NCI-H510A (cell line): ENCODE data around the gene ZNF708.
"Not testable (repeated sequence)": the region's sequence is repeated elsewhere in the genome, so short reads cannot be mapped to it uniquely, and the experiment has no call there.

Experiments
- DNase-seq: peaks from one replicate; lab custom pipeline; 2025; lab: John Stamatoyannopoulos, UW

ZNF708 gene

GRCh38 chr19:21328885-21329605, at the start of gene ZNF708:
Gene ZNF708, minus strand, starts transcription at chr19:21329410. Its CDS starts 198 bp downstream, at chr19:21329212.
- peak; percentile 89 for DNase-seq

- DNase-seq = no peak
These were observed 33.1 kb upstream of the ZNF708 start for GRCh38 chr19:21362291-21362690.

GRCh38 chr19:21358768-21359451, 29.7 kb upstream of the ZNF708 start, which contains the start of gene ZNF738:
Gene ZNF738, plus strand, starts transcription at chr19:21359000. Its CDS starts 141 bp downstream, at chr19:21359141.
- DNase-seq = peak; percentile 93

- no peak for DNase-seq
These were observed 23.6 kb upstream of the ZNF708 start for GRCh38 chr19:21352830-21353229.

- DNase-seq = not testable (repeated sequence)
These were observed 15.6 kb upstream of the ZNF708 start for GRCh38 chr19:21344841-21345240.

GRCh38 chr19:21335721-21336120, 6.5 kb upstream of the ZNF708 start:
- no peak for DNase-seq

GRCh38 chr19:21328406-21328805, 804 bp downstream of the ZNF708 start:
- DNase-seq = no peak

GRCh38 chr19:21326169-21326568, 3.0 kb downstream of the ZNF708 start:
- DNase-seq = no peak

- no peak for DNase-seq
These were observed 6.2 kb downstream of the ZNF708 start for GRCh38 chr19:21323000-21323399.

GRCh38 chr19:21322528-21322927, 6.7 kb downstream of the ZNF708 start:
- no peak for DNase-seq

- no peak for DNase-seq
These were observed 7.2 kb downstream of the ZNF708 start for GRCh38 chr19:21321996-21322395.

GRCh38 chr19:21321134-21321533, 8.1 kb downstream of the ZNF708 start:
- DNase-seq = no peak

- DNase-seq = no peak
These were observed 11.4 kb downstream of the ZNF708 start for GRCh38 chr19:21317821-21318220.

- DNase-seq = no peak
These were observed 14.5 kb downstream of the ZNF708 start for GRCh38 chr19:21314676-21315075.

- not testable (repeated sequence) for DNase-seq
These were observed 16.4 kb downstream of the ZNF708 start for GRCh38 chr19:21312807-21313206.

GRCh38 chr19:21308773-21309172, 20.4 kb downstream of the ZNF708 start:
- no peak for DNase-seq

GRCh38 chr19:21306881-21307479, 22.2 kb downstream of the ZNF708 start:
- not testable (repeated sequence) for DNase-seq

GRCh38 chr19:21293768-21294167, 35.4 kb downstream of the ZNF708 start:
- DNase-seq = not testable (repeated sequence)

- no peak for DNase-seq
These were observed 59.4 kb downstream of the ZNF708 start for GRCh38 chr19:21269813-21270212.

- no peak for DNase-seq
These were observed 64.3 kb downstream of the ZNF708 start for GRCh38 chr19:21264891-21265290.

- no peak for DNase-seq
These were observed 64.8 kb downstream of the ZNF708 start for GRCh38 chr19:21264416-21264815.

GRCh38 chr19:21260848-21261381, 68.3 kb downstream of the ZNF708 start:
- DNase-seq = not testable (repeated sequence)
